C4-2B (cell line): ENCODE results near the gene AQP6.

ENCODE experiments used
- ZFX ChIP-seq: fragments of 450-650 bp; IDR thresholded peaks from 2 replicates; pipeline ENCODE4 v1.6.1; 2017
- TF ChIP-seq, protein P1 (sequence below): fragments of 450-650 bp; conservative IDR thresholded peaks from 2 replicates; pipeline ENCODE4 v1.5.1; 2017; ENCODE audit warnings: mild to moderate bottlenecking

DNA sequence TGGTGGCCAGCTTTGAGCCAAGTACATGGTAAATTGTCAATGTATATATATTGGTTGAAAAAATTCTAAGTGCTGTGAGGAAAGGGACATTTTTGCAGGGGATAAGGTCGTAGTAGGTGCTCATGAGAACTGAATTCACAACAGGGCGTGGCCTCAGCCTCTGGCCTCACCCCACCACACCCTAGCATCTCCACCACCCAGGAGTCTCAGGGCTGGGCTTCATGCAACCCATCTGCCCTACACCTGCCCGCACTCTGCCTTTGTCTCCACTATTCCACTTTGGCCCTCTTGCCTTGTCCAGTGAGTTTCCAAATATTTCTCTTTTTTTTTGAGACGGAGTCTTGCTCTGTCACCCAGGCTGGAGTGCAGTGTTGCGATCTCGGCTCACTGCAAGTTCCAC is 44.3 kb upstream of the AQP6 start:
- TF ChIP-seq, protein P1, sequence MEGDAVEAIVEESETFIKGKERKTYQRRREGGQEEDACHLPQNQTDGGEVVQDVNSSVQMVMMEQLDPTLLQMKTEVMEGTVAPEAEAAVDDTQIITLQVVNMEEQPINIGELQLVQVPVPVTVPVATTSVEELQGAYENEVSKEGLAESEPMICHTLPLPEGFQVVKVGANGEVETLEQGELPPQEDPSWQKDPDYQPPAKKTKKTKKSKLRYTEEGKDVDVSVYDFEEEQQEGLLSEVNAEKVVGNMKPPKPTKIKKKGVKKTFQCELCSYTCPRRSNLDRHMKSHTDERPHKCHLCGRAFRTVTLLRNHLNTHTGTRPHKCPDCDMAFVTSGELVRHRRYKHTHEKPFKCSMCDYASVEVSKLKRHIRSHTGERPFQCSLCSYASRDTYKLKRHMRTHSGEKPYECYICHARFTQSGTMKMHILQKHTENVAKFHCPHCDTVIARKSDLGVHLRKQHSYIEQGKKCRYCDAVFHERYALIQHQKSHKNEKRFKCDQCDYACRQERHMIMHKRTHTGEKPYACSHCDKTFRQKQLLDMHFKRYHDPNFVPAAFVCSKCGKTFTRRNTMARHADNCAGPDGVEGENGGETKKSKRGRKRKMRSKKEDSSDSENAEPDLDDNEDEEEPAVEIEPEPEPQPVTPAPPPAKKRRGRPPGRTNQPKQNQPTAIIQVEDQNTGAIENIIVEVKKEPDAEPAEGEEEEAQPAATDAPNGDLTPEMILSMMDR, result no peak
- no peak for TF ChIP-seq ZFX
